Measurements from ENCODE around the gene KCNA10. TPM values are rescaled to one million over a fixed set of nuclear protein-coding genes. Genes with fewer than 3 reads are reported as not detected.

KCNA10 gene
- total and polyA plus RNA-seq, 10 of the 15 experiments (the other 5 are each of a cell fraction or from before 2014, with no cell fraction given): not detected

- TF ChIP-seq ATF7 (IDR thresholded peaks at IDR 0.05; ENCODE audit: low read depth): no peak
- TF ChIP-seq HDAC6 (IDR thresholded peaks at IDR 0.05; ENCODE audit: unreplicated experiment): no peak
- TF ChIP-seq DPF2 (IDR thresholded peaks at IDR 0.05): no peak
- TF ChIP-seq MLLT1 (IDR thresholded peaks at IDR 0.05): no peak
Measured at GRCh38 chr1:110501488-110502132, 17.4 kb downstream of the KCNA10 start (continued).

- FAIRE-seq: no peak
- Histone ChIP-seq H3K4me1 (ENCODE audit: control insufficient read depth, insufficient read depth, low read length) (no peaks in the 10 kb centered on the region), H2AFZ (ENCODE audit: control insufficient read depth, low read depth, low read length) (no peak overlapping the region), H3K4me2 (ENCODE audit: control insufficient read depth, insufficient read depth) (no peak overlapping the region), H3K9ac (ENCODE audit: control insufficient read depth, insufficient read depth, low read length) (no peak overlapping the region), H3K9me3 (replicated peaks; ENCODE audit: control insufficient read depth, insufficient read depth, low read length) (no peaks in the 10 kb centered on the region), H3K4me3 (no peak overlapping the region), H3K27me3 (replicated peaks in 1 of 2; ENCODE audit: control insufficient read depth in 2 of 2, insufficient read depth in 2 of 2, low read length in 1 of 2) (no peaks in the 10 kb centered on the region; a peak in 1 of 4 replicates), H3K36me3 (ENCODE audit: control insufficient read depth in 2 of 2, insufficient read depth in 2 of 2, low read length in 1 of 2) (no peaks in the 10 kb centered on the region), H3K79me2 (ENCODE audit: control insufficient read depth, insufficient read depth, low read length) (no peaks in the 10 kb centered on the region), H3K27ac (ENCODE audit: control insufficient read depth, insufficient read depth) (no peak overlapping the region), H4K20me1 (ENCODE audit: control insufficient read depth, insufficient read depth) (no peaks in the 10 kb centered on the region)
- POLR2A ChIA-PET: no interaction called here
- RAD21 ChIA-PET (ENCODE audit: unreplicated experiment): interaction anchor here (1.1 kb wide), 1 partner anchor 296 kb away, joined by 4 read pairs; no protein-coding TSS in a partner anchor
- CTCF ChIA-PET: interaction anchor here (1.5 to 5.9 kb wide), 6 partner anchors 38 to 296 kb away, joined by 3 to 87 read pairs (median 41); partner anchors contain the start of gene KCNC4
- ATAC-seq: no peak
- in situ Hi-C loops (cut with MboI): no loop called here
- WGBS (ENCODE audit: insufficient coverage, insufficient replicate concordance, low lambda C conversion rate, missing lambda C conversion rate): 5% methylated on average over 6 of the region's 6 CpGs
- SMC1A ChIA-PET (ENCODE audit: uncharacterized antibody, unreplicated experiment): interaction anchor here (1.2 to 3.5 kb wide), 3 partner anchors 10 to 296 kb away, joined by 3 to 28 read pairs (median 3); no protein-coding TSS in a partner anchor
- TF ChIP-seq ZNF274 (IDR thresholded peaks at IDR 0.05; ENCODE audit: insufficient read depth, insufficient read length) (no peak), TCF3 (IDR thresholded peaks at IDR 0.05; ENCODE audit: borderline replicate concordance, insufficient read depth, low read depth, low read length) (no peak), MAX (IDR thresholded peaks at IDR 0.05; ENCODE audit: low read depth, low read length) (no peak), ZZZ3 (IDR thresholded peaks at IDR 0.05; ENCODE audit: control insufficient read depth, insufficient read length, low read depth) (no peak), BCL11A (IDR thresholded peaks at IDR 0.05; ENCODE audit: low read depth, low read length) (no peak), SMAD1 (IDR thresholded peaks at IDR 0.05; ENCODE audit: low read depth, partially characterized antibody) (no peak), FOXK2 (IDR thresholded peaks at IDR 0.05) (no peak), ZNF207 (IDR thresholded peaks at IDR 0.05; ENCODE audit: borderline replicate concordance) (no peak), MEF2B (IDR thresholded peaks at IDR 0.05; ENCODE audit: partially characterized antibody, poor library complexity, severe bottlenecking) (no peak), HDGF (IDR thresholded peaks at IDR 0.05) (no peak), SREBF2 (IDR thresholded peaks at IDR 0.05; ENCODE audit: low read length) (no peak), POLR2AphosphoS2 (IDR thresholded peaks at IDR 0.05; ENCODE audit: low read depth, low read length) (no peak), TCF7 (IDR thresholded peaks at IDR 0.05; ENCODE audit: borderline replicate concordance) (no peak), NFIC (IDR thresholded peaks at IDR 0.05; ENCODE audit: low read depth, low read length) (no peak), CBFB (IDR thresholded peaks at IDR 0.05; ENCODE audit: low read depth) (no peak), NFYB (IDR thresholded peaks at IDR 0.05; ENCODE audit: insufficient read depth, low read depth, low read length) (no peak)
- DNase-seq (ENCODE audit: low read depth, low spot score): no peak
- intact Hi-C loops (cut with micrococcal nuclease; ENCODE audit: unreplicated experiment): no loop called here
- no TSS peak for BruUV-seq (replicated peaks)
Measured at GRCh38 chr1:110498270-110498669, 20.7 kb downstream of the KCNA10 start.
